WERI-Rb-1 (cell line): ENCODE measurements around the gene FBXO21.
"Not testable (repeated sequence)": the region's sequence is repeated elsewhere in the genome, so short reads cannot be mapped to it uniquely, and the experiment has no call there.

Experiments used
- DNase-seq: peaks from one replicate; pipeline ENCODE4 v3.0.0-alpha.2; 2020
- H3K27ac ChIP-seq: fragments of 250-450 bp; sonication (Bioruptor Pico); 2 replicates; pipeline ENCODE4 v1.5.1; 2020; ENCODE audit warnings: mild to moderate bottlenecking, moderate library complexity
- H3K27me3 ChIP-seq: fragments of 250-450 bp; sonication (Bioruptor Pico); 2 replicates; pipeline ENCODE4 v1.5.1; 2021; ENCODE audit warnings: mild to moderate bottlenecking, low read depth, moderate library complexity; ENCODE audit not compliant: insufficient read depth, severe bottlenecking
- H3K36me3 ChIP-seq: fragments of 250-450 bp; sonication (Bioruptor Pico); 2 replicates; pipeline ENCODE4 v1.5.1; 2020; ENCODE audit warnings: mild to moderate bottlenecking, moderate library complexity
- H3K4me3 ChIP-seq: 2 replicates; pipeline ENCODE4 v1.5.1; 2011; ENCODE audit warnings: low read depth, mild to moderate bottlenecking, control low read depth, low read length
- H3K9me3 ChIP-seq: fragments of 250-450 bp; sonication (Bioruptor Pico); 2 replicates; pipeline ENCODE4 v1.5.1; 2021; ENCODE audit warnings: mild to moderate bottlenecking, moderate library complexity; ENCODE audit not compliant: severe bottlenecking
- CTCF ChIP-seq: IDR thresholded peaks from 2 replicates; pipeline ENCODE4 v1.5.1; 2011; ENCODE audit warnings: low read depth, mild to moderate bottlenecking, control low read depth, inconsistent platforms, low read length

FBXO21 gene

DNA sequence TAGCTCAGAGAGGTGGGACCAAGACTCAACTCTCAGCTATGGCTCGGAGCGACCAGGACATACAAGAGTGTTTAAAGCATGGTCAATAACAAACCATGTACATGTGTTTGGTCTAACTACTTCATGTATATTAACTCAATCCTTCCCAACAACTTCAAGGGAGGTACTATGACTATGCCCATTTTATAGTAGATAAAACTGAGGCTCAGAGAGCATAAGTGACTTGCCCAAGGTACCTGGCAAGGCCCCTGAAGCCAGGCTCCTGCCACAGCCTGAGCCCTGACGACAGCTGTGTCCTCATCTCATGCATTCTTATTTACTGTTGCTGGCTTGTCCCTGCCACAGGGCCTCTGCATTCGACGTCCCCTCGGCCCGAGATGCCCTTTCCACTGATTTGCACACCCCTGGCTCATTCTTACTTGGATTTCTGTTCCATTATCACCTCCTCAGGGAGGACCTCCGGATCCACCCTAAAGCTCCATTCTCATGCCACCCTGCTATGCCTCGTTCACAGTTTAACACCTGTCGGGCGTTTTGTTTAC lies 93.7 kb downstream of the FBXO21 start:
- Histone ChIP-seq H3K27me3 (no peaks in the 10 kb centered on the region), H3K4me3 (no peak overlapping the region)

DNA sequence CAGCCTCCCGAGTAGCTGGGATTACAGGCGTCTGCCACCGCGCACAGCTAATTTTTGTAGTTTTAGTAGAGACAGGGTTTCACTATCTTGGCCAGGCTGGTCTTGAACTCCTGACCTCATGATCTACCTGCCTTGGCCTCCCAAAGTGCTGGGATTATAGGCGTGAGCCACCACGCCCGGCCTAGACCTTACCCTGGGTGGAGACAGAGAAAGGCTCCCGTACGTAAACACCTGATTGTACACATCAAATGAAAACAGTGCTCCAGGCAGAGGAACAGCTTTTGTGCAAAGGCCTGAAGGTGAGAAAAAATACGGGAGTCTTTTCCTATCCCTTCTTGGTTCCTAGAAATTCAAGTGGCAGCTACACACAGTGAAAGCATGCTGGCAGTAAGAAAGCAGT lies 95.1 kb downstream of the FBXO21 start:
- H3K27me3 ChIP-seq, H3K9me3 ChIP-seq, DNase-seq, H3K27ac ChIP-seq, H3K36me3 ChIP-seq, H3K4me3 ChIP-seq: not testable (repeated sequence)

More for the DNA sequence above, 93.7 kb downstream of the FBXO21 start:
- Histone ChIP-seq H3K36me3 (no peaks in the 10 kb centered on the region), H3K27ac (peak overlapping the region; percentile 40), H3K9me3 (no peaks in the 10 kb centered on the region)
- DNase-seq: no peak
- no peak for TF ChIP-seq CTCF

GRCh38 chr12:117093918-117094630 lies 96.2 kb downstream of the FBXO21 start:
- Histone ChIP-seq H3K27ac (no peak overlapping the region), H3K36me3 (no peaks in the 10 kb centered on the region), H3K4me3 (no peak overlapping the region), H3K9me3 (peaks cover 5% of the 10 kb centered on the region), H3K27me3 (no peaks in the 10 kb centered on the region)
- no peak for DNase-seq
- TF ChIP-seq CTCF: no peak

DNA sequence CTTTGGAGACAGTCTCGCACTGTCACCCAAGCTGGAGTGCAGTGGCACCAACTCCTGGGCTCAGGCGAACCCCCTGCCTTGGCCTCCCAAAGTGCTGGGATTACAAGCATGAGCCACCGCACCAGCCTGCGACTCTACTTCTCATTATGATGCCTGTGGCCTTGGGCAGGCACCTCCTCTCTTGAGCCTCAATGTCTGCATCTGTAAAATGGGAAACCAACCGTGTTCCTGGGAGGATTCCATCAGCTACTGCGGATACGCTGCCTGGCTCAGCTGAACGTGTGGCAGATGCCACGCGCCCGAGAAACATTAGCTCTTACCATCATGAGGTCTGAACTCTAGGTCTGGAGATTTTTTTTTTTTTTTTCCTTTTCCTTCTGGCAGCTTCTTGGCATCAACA lies 96.8 kb downstream of the FBXO21 start:
- H3K4me3 ChIP-seq: no peak overlapping the region
- no peak overlapping the region for H3K27ac ChIP-seq
- H3K27me3 ChIP-seq: no peaks in the 10 kb centered on the region
- no peak for DNase-seq
- H3K9me3 ChIP-seq: peaks cover 6% of the 10 kb centered on the region
- no peak for TF ChIP-seq CTCF
- H3K36me3 ChIP-seq: no peaks in the 10 kb centered on the region

DNA sequence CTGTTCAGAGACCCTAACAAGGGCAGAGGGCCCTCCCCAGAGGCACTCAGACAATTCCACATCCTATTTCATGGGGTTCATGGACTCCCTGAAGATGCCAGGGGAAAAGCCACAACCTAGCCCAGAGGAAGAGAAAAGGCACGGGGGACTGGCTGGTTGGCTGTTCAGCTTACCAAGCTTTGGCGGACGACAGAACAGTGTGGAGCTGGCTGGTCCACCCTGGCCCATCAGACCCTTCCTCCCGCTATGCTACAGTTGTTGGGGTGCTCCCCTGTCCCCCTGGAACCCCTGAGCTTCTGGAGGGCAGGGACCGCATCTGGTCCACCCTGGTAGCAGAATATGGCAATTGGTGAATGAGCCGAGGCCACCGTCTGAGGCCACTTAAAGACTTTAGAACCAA lies 97.4 kb downstream of the FBXO21 start:
- Histone ChIP-seq H3K9me3 (peaks cover 6% of the 10 kb centered on the region), H3K36me3 (no peaks in the 10 kb centered on the region), H3K27ac (no peak overlapping the region), H3K27me3 (no peaks in the 10 kb centered on the region), H3K4me3 (no peak overlapping the region)
- DNase-seq: no peak
- TF ChIP-seq CTCF: no peak

DNA sequence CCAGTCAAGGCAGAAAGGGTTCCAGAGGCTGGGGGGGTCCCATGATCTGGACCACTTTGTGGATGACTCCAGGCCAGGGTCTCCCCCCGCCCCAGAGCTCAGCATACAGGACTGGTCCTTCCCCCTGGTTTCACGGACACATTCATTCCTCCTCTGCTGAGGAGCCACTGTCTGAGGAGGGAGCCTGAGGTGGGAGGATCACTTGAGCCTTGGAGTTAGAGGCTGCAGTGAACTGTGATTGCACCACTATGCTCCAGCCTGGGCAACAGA lies 97.8 kb downstream of the FBXO21 start:
- no peak for TF ChIP-seq CTCF
- H3K27me3 ChIP-seq: no peaks in the 10 kb centered on the region
- DNase-seq: no peak
- H3K9me3 ChIP-seq: peaks cover 6% of the 10 kb centered on the region
- H3K4me3 ChIP-seq: no peak overlapping the region
- H3K36me3 ChIP-seq: no peaks in the 10 kb centered on the region
- no peak overlapping the region for H3K27ac ChIP-seq
